HG02973 (cell line): ENCODE measurements around the gene CHIT1.

Experiments used
- ATAC-seq: cut with Tn5 transposase; IDR thresholded peaks from one replicate; pipeline ENCODE4 v1.9.1; 2021; ENCODE audit warnings: moderate library complexity; ENCODE audit not compliant: unreplicated experiment

Gene CHIT1

DNA sequence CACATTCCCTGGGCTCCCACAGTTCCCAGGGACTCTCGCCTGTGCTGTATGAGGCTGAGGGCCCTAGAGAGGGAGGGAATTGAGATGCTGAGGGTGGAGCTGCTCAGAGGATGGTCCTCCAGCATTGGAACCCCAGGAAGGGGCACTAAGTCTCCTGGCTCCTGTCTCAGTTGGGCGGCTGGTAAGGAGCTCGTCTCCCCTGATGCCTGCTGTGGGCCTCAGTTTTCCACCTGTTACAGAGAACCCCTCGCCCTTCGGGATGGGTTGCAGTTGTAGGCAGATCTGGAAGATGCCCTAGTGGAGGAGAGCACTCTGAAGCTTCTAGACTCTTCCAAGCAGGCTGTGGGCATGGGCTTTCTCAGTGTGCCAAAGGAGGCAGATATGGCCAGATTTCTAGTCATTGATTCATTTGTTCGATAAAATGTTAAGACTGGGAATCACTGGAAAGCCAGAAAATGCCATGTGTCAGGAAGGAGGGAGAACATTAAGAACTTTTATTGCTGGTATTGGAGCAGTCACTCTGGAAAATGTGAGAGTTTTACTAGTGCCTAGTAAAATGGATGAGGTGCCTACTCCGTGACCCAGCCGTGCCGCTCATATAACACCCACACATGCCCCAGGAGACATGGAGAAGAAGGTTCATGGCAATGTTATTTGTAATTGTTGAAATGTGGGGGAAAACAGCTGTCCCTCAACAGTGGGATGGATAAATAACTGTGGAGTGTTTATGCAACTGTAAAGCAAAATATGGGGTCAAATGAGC, 53.0 kb downstream of the CHIT1 start:
- no peak for ATAC-seq

DNA sequence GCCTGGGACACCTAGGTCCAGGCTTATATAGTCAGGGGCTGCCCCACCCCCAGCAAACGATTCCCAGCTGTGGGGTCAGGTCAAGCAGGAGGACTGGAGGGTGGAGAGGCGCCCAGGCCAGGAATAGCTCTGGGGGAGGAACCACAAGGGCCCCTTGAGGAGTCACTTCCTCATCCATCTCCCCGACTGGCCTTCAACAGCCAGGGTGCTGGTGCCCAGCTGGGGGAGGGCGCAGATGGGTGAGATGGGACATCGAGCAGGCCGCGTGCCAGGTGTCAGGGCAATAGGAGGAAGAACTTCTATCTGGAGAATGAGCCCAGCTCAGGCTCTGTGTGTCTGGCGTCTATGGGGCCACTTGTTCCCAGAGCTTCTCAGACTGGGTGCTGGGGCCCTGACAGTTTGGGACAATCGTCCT, 53.6 kb downstream of the CHIT1 start:
- ATAC-seq: no peak

GRCh38 chr1:203175237-203175826, 54.1 kb downstream of the CHIT1 start, which contains the start of gene MYBPH:
TSS of gene MYBPH (minus strand) at chr1:203175826. CDS start at chr1:203175755, 71 bp downstream.
- no peak for ATAC-seq

DNA sequence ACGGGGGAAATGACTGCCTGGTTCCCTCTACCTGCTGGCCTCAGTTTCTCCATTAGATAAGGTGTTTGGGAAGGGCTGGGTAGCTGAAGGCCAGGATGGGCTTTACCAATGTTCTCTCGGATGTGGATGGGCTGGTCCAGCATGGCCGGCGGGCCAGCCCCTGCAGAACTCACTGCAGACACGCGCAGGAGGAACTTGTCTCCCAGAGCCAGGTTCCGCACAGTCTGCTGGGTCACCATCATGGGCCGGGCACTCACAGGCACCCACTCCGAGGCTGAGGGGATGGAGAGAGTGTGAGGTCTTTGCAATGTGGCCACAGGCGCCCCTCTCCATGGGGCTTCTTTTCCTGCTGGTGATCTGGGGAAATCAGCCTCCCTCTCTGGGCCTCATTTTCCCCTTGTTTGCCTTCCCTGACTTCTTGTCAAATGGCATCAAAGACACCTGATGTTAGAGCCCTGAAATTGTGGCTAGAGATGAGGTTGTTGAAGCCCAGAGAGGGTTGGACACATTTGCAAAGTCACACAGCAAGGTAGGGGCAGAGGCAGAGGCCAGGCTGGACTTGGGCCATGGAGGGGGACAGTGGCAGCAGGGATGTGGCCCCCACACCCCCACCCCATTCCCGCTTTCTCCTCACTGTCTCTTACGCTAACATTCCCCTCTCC, 55.0 kb downstream of the CHIT1 start:
- no peak for ATAC-seq

DNA sequence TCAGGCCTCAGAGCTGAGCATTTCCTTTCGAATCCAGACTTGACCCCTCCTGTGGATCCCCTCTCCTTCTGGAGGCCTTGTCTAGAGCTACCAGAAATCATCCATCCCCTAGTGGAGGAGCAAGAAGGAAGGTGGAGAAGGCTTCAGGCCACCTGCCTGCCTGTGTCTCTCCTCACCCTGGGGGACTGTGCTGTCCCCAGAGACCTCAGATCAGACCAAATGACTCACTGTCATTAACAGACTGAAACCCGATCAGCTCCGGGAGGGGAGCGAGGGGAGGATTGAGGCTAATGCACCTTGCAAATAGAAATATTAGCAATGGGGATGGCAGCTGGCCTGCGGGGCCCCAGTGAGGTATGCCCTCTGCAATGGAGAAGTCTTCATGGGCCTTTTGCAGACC, 55.9 kb downstream of the CHIT1 start:
- peak; percentile 66 for ATAC-seq

DNA sequence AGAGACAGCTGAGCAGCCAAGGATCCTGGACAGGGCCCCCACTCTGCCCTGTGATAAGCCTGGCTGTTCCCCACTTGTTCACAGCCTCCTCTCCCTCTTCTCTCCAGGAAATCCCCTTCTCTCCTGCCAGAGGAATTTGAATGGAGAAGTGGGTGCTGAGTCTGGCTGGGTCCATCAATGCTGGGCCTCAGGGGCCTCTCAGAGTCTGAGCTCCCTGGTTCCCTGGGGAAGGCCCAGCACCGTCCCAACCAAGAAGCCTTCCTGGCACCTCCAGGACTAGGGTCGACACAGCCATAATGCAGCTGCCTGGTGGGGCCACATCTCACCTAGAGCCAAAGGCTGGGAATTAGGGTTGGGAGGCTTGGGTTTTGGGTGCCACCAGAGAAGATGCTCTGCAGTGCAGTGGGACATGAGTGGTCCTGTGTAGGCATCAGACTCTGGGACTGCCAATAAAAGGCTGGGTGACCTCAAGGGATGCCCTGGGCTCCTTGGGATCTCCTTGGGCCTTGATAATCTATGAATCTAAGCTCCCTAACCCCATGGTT, 56.4 kb downstream of the CHIT1 start:
- ATAC-seq: no peak

DNA sequence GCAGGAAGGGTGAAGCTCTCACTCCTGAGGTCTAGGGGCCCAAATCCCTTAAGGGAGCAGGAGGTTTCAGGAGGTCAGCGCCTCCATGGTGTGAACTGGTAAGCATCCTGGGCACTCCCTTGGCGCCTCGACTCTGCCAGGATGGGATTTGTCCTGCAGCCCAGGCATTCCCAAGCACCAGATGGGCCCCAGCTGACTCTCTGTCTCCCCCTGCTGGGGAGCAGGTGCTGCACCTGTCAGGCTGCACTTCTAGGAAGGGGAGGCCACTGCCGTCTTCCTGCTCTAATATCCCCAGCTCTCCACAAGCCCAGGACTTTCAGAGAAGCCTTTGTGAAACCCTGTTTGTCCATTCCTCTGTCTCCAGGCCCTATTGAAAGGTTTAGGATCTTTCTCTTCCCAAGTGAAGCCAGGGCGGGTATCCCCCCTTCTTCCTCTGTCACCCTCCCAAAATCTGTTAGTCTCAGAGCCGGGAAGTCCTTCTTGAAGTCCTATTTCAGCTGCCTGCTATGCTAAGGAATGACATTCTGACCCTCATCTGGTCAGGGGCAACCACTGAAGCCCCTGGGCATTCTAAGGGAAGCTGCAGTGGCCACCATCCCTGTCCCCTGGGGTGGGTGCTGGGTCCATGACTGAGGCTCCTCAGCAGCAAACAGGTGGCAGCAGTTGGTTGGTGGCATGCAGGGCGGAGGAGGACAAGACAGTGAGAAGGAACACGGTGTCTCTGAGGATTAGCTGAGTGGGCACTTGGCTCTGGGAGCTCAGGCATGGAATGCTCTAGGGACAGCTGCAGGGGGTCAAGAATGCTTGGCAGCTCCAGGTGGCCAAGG, 57.1 kb downstream of the CHIT1 start:
- no peak for ATAC-seq

- no peak for ATAC-seq
Measured at GRCh38 chr1:203171341-203172183, 57.9 kb downstream of the CHIT1 start.

- no peak for ATAC-seq
Measured at GRCh38 chr1:203170625-203171330, 58.7 kb downstream of the CHIT1 start.

GRCh38 chr1:203169770-203170520, 59.5 kb downstream of the CHIT1 start:
- no peak for ATAC-seq

DNA sequence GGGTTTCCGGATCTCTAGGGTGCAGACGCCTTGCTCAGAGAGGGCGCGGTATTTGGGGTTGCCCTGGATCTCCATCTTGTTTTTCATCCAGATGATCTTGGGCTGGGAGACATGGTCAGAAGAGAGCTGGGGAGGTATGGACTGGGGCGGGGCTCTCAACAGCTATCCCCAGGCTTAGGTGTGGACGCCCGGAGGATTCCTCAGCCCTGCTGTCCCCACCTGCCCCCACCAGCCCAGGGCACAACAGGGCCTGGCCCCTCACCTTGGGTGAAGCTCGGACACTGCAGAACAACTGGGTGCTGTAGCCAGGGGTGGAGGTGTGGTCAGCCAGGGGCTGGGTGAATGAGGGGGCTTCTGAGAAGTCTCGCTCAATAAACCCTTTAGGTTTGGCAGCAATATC, 60.5 kb downstream of the CHIT1 start:
- no peak for ATAC-seq

GRCh38 chr1:203168256-203168786, 61.2 kb downstream of the CHIT1 start:
- ATAC-seq: no peak

- no peak for ATAC-seq
Measured at GRCh38 chr1:203167913-203168200, 61.6 kb downstream of the CHIT1 start.

- no peak for ATAC-seq
Measured at GRCh38 chr1:203167026-203167912, 62.2 kb downstream of the CHIT1 start.

- ATAC-seq: no peak
Measured at GRCh38 chr1:203166192-203166940, 63.1 kb downstream of the CHIT1 start.
